T-cell (primary cell): ENCODE measurements around the gene PSME2. TPM values are rescaled to one million over a fixed set of nuclear protein-coding genes. Genes with fewer than 3 reads are reported as not detected.

Source experiments
- ATAC-seq, 4 experiments: fragments of 200-7000 bp in 3 of 4; fragments of 150-1000 bp in 1 of 4; cut with Tn5 transposase; replicated peaks in 1 of 4; 1 replicate in 3 of 4; 2 replicates in 1 of 4; pipeline ENCODE4 v1.10.0; 2021; ENCODE audit warnings: moderate library complexity in 3 of 4, mild to moderate bottlenecking in 2 of 4, moderate number of reproducible peaks in 1 of 4
- CTCF ChIA-PET, 2 donors: fragments of 300-600 bp; sonication (Branson Sonifier 250); formaldehyde crosslinking; loops; one replicate each; lab custom pipeline; 2022; ENCODE audit warnings: antibody characterized with exemption in 2 of 2; lab: Charles Lee
- POLR2A ChIA-PET, 2 donors: fragments of 300-600 bp; sonication (Branson Sonifier 250); formaldehyde crosslinking; loops; one replicate each; lab custom pipeline; 2022; ENCODE audit warnings: antibody characterized with exemption in 2 of 2; lab: Charles Lee
- DNase-seq, 35 experiments: peaks; one replicate each; pipeline versions ENCODE4 v3.0.0 to v3.0.0-alpha.2; 2013 to 2023
- H3K27ac ChIP-seq: one replicate; pipeline ENCODE4 v1.5.1; 2013; ENCODE audit warnings: low read length
- H3K27me3 ChIP-seq, 2 experiments: replicated peaks in 1 of 2; 1 replicate in 1 of 2; 2 replicates in 1 of 2; pipeline versions ENCODE4 v1.6.1 to v1.7.0; 2013; ENCODE audit warnings: low read length in 1 of 2, mixed read lengths in 1 of 2; ENCODE audit not compliant: control insufficient read depth in 2 of 2, insufficient read depth in 2 of 2; ENCODE audit errors: extremely low read depth in 1 of 2
- H3K36me3 ChIP-seq, 2 donors: 1 replicate in 1 of 2; 2 replicates in 1 of 2; pipeline versions ENCODE4 v1.6.1 to v1.7.0; 2013; ENCODE audit warnings: low read length in 1 of 2; ENCODE audit not compliant: control insufficient read depth in 2 of 2, insufficient read depth in 1 of 2; ENCODE audit errors: extremely low read depth in 1 of 2
- H3K4me1 ChIP-seq, 2 experiments: 1 replicate in 1 of 2; 2 replicates in 1 of 2; pipeline versions ENCODE4 v1.6.1 to v1.7.0; 2013; ENCODE audit warnings: low read length in 2 of 2, mixed read lengths in 1 of 2; ENCODE audit not compliant: insufficient read depth in 2 of 2, control insufficient read depth in 1 of 2; ENCODE audit errors: extremely low read depth in 1 of 2
- H3K4me3 ChIP-seq, 2 donors: 1 replicate in 1 of 2; 2 replicates in 1 of 2; pipeline versions ENCODE4 v1.5.1 to v1.7.0; 2013; ENCODE audit warnings: mild to moderate bottlenecking in 2 of 2, low read length in 1 of 2, moderate library complexity in 1 of 2; ENCODE audit not compliant: control insufficient read depth in 1 of 2; ENCODE audit errors: extremely low read depth in 1 of 2
- H3K9me3 ChIP-seq: 2 replicates; pipeline ENCODE4 v1.7.0; 2013
- H3K27ac Mint-ChIP-seq, 2 donors: one replicate each; pipeline ENCODE4 v1.8.0; 2020 to 2021; ENCODE audit warnings: mild to moderate bottlenecking in 2 of 2, mixed read lengths in 2 of 2
- H3K27me3 Mint-ChIP-seq, 2 donors: one replicate each; pipeline ENCODE4 v1.8.0; 2021 to 2022; ENCODE audit warnings: mixed read lengths in 2 of 2
- H3K36me3 Mint-ChIP-seq: one replicate; pipeline ENCODE4 v1.8.0; 2021; ENCODE audit warnings: mixed read lengths
- H3K4me1 Mint-ChIP-seq, 3 donors: one replicate each; pipeline ENCODE4 v1.8.0; 2020 to 2022; ENCODE audit warnings: mixed read lengths in 3 of 3, mild to moderate bottlenecking in 1 of 3
- H3K4me3 Mint-ChIP-seq, 3 donors: one replicate each; pipeline ENCODE4 v1.8.0; 2020 to 2022; ENCODE audit warnings: mild to moderate bottlenecking in 3 of 3, mixed read lengths in 3 of 3, moderate library complexity in 3 of 3
- H3K9me3 Mint-ChIP-seq, 3 donors: one replicate each; pipeline ENCODE4 v1.8.0; 2020 to 2022; ENCODE audit warnings: mixed read lengths in 3 of 3
- WGBS: methylation state at CpG from one replicate; pipeline ENCODE4 v1.1.5; 2013; ENCODE audit warnings: missing lambda C conversion rate; ENCODE audit not compliant: insufficient coverage; 5-methylcytosine and 5-hydroxymethylcytosine counted together
- total RNA-seq, 35 experiments: library from RNA in 6 of 35; stranded (reverse) in 6 of 35; fragments of 120-200 nt in 1 of 35; gene quantifications; one replicate each; pipeline versions ENCODE4 v1.2.1 to v1.2.4 and lab custom pipeline; 2013 to 2026

The PSME2 gene
- total RNA-seq, 5 donors from 2014 or later (not counting 1 experiment from before 2014, with no cell fraction given) = 130 to 192 (median 159) TPM

DNA sequence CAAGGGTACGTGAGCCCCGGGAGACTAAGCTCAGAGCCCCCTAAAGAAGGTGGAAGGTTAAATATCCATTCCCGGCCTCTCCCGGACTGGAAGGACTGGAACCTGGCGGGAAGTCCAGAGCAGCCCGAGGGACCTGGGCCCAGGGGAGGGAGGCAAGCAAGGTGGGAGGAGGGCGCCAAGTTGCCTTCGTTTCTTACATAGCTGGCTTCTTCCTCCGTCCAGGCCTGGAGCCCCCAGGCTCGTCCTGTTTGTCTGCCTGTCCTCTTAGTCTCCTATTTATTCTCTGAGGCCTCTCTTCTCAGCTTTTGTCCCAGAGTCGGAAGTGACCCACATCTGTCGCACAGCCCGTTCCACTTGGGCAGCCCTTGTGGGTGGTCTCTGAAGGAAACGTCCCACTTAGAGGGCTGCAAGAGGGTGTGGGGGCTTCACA is 51.6 kb downstream of the PSME2 start:
- Histone ChIP-seq H3K4me1 (peaks cover 5 to 26% of the 10 kb centered on the region in 2 experiments), H3K4me3 (peak overlapping the region; percentile 79 to 92)

DNA sequence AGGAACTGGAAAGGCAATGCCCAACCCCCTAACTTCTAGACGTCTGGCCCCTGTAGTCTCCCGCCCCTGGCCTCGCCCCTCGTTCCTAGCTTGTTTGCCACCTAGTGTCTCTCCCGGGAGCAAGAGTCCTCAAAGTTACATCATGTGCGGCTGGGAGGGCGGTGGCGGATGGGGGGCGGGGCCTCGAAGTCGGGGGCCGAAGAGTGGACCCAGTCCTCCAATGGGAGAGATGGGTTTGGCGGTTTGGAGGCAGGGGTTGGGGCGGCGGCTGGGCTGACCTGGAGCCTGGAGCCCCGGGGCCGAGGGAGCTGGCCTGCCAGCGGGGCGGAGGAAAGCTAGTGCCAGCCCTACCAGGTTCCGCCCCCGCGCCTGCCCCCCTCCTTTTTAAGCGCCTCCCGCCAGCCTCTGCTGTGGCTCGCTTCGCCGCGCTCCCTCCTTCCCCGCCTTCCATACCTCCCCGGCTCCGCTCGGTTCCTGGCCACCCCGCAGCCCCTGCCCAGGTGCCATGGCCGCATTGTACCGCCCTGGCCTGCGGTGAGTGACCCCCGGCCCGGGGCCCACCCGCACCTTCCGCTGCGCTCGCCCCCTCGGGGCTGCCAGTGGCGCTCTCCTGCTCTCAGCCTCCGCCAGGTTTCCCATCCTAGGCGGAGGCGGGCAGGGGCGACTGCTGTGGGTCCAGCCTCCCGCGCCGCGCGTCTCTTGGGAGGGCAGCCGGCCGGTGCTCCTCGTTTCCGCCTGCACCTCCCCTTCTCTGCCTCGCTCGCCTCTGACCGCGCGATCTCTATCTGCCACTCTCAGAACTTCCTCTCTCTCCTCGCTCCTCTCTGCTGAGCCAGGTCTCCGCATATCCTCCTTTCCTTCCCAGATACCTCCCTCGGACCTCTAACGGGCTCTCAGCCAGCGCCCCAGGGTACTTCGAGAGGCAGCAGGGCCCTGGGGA is 52.2 kb downstream of the PSME2 start, which contains the start of gene PCK2:
PCK2 (plus strand) TSS at position 411 of the 940 bp plus-strand sequence; CDS start at position 506, 95 bp downstream.
- H3K36me3 ChIP-seq = peaks cover 10 to 11% of the 10 kb centered on the region in 2 donors
- ATAC-seq (peak; percentile 80 to 82 (median 80)), DNase-seq (peak; percentile 29 to 76 (median 60))
- H3K9me3 ChIP-seq = no peaks in the 10 kb centered on the region
- no peaks in the 10 kb centered on the region for H3K27me3 ChIP-seq
- H3K27ac ChIP-seq = peak within 1 kb of the TSS; percentile 83
- Mint-ChIP-seq H3K4me3 (peak within 1 kb of the TSS; percentile 93 to 97 (median 96)), H3K27me3 (no peaks in the 10 kb centered on the region), H3K36me3 (peaks cover 4% of the 10 kb centered on the region), H3K4me1 (peaks cover 28 to 46% (median 39%) of the 10 kb centered on the region in 3 donors), H3K27ac (peak within 1 kb of the TSS; percentile 98), H3K9me3 (no peaks in the 10 kb centered on the region)
- peak within 1 kb of the TSS; percentile 79 to 92 for H3K4me3 ChIP-seq
- H3K4me1 ChIP-seq = peaks cover 5 to 26% of the 10 kb centered on the region in 2 experiments
- POLR2A ChIA-PET = interaction anchor here (0.6 to 1.2 kb wide), 4 partner anchors 15 to 148 kb away, joined by 3 to 4 read pairs (median 3); partner anchors contain the start of gene TINF2 (in 1 of the 2)
- CTCF ChIA-PET = interaction anchor here (1.6 to 7.6 kb wide), 2 partner anchors 14 to 15 kb away, joined by 11 to 96 read pairs; no protein-coding TSS in a partner anchor
- WGBS = under 1% methylated on average over 50 of the region's 68 CpGs

More for the DNA sequence above, 51.6 kb downstream of the PSME2 start:
- Mint-ChIP-seq H3K9me3 (no peaks in the 10 kb centered on the region), H3K4me3 (peak overlapping the region; percentile 93 to 97 (median 96)), H3K36me3 (peaks cover 9% of the 10 kb centered on the region), H3K4me1 (peaks cover 28 to 41% (median 38%) of the 10 kb centered on the region in 3 donors), H3K27ac (peak overlapping the region; percentile 98), H3K27me3 (no peaks in the 10 kb centered on the region)
- Histone ChIP-seq H3K9me3 (no peaks in the 10 kb centered on the region), H3K27ac (peak overlapping the region; percentile 83), H3K27me3 (no peaks in the 10 kb centered on the region), H3K36me3 (peaks cover 10 to 17% of the 10 kb centered on the region in 2 donors)
- DNase-seq (peak in 3 of 35 experiments; percentile 2 to 24 (median 13)), ATAC-seq (peak in 3 of 4 experiments; percentile 4 to 12 (median 11))
- POLR2A ChIA-PET = interaction anchor here (0.6 to 1.2 kb wide), 3 partner anchors 14 to 148 kb away, joined by 3 read pairs; partner anchors contain the start of gene TINF2 (in 1 of the 2)
- WGBS = 0% methylated on average over 13 of the region's 14 CpGs
- CTCF ChIA-PET = interaction anchor here (0.9 to 7.6 kb wide), 3 partner anchors 14 to 15 kb away, joined by 4 to 96 read pairs (median 11); no protein-coding TSS in a partner anchor

Other genes with a start within 250 kb of the PSME2 start
- gene DHRS4, start 192.8 kb downstream of the PSME2 start, total RNA-seq = 10 to 100 TPM; 11.1 to 21.4 (median 17.5) TPM
- 10 to 100 TPM; 14.0 to 21.9 (median 16.4) TPM for gene DHRS4L2, start 157.7 kb downstream of the PSME2 start, total RNA-seq
- 1 to 10 TPM in 1 of 5 donors, under 1 TPM in 4; 0.38 to 1.9 (median 0.59) TPM for gene CARMIL3, start 94.6 kb downstream of the PSME2 start, total RNA-seq
- not detected for gene CPNE6, start 75.0 kb downstream of the PSME2 start, total RNA-seq
- 10 to 100 TPM; 11.8 to 35.5 (median 29.4) TPM for gene PCK2, start 52.3 kb downstream of the PSME2 start, total RNA-seq
- gene DCAF11, start 31.8 kb downstream of the PSME2 start, total RNA-seq = 10 to 100 TPM; 78.5 to 94.1 (median 89.6) TPM
- 1 to 10 TPM; 1.9 to 3.7 (median 3.4) TPM for gene NRL, start 31.7 kb downstream of the PSME2 start, total RNA-seq
- gene FITM1, start 16.0 kb downstream of the PSME2 start, total RNA-seq = 1 to 10 TPM; 2.5 to 3.5 (median 3.2) TPM
- 100 to 1,000 TPM; 221 to 291 (median 259) TPM for gene PSME1, start 10.4 kb downstream of the PSME2 start, total RNA-seq
- gene EMC9, start 5.0 kb downstream of the PSME2 start, total RNA-seq = 10 to 100 TPM in 3 of 5 donors, 1 to 10 TPM in 2; 9.3 to 29.8 (median 20.8) TPM
- 100 to 1,000 TPM in 3 of 5 donors, 10 to 100 TPM in 2; 67.7 to 131 (median 100) TPM for gene RNF31, start 888 bp upstream of the PSME2 start, total RNA-seq
- 100 to 1,000 TPM; 201 to 285 (median 215) TPM for gene IRF9, start 14.7 kb upstream of the PSME2 start, total RNA-seq
- gene REC8, start 25.5 kb upstream of the PSME2 start, total RNA-seq = 10 to 100 TPM; 32.4 to 82.5 (median 41.5) TPM
- gene IPO4, start 42.2 kb upstream of the PSME2 start, total RNA-seq = 10 to 100 TPM; 34.4 to 53.4 (median 39.6) TPM
- gene TM9SF1, start 48.8 kb upstream of the PSME2 start, total RNA-seq = 10 to 100 TPM; 19.0 to 29.5 (median 21.8) TPM
- gene TSSK4, start 59.1 kb upstream of the PSME2 start, total RNA-seq = 1 to 10 TPM in 2 of 5 donors, under 1 TPM in 3; 0.35 to 1.4 (median 0.44) TPM
- 10 to 100 TPM; 81.9 to 99.6 (median 92.8) TPM for gene CHMP4A, start 66.9 kb upstream of the PSME2 start, total RNA-seq
- gene MDP1, start 69.5 kb upstream of the PSME2 start, total RNA-seq = 10 to 100 TPM in 3 of 5 donors, 1 to 10 TPM in 2; 7.2 to 17.5 (median 12.1) TPM
- gene NEDD8, start 85.8 kb upstream of the PSME2 start, total RNA-seq = 100 to 1,000 TPM in 4 of 5 donors, 10 to 100 TPM in 1; 92.1 to 107 (median 101) TPM
- gene GMPR2, start 86.3 kb upstream of the PSME2 start, total RNA-seq = 10 to 100 TPM; 53.8 to 81.2 (median 64.0) TPM
- gene TINF2, start 96.0 kb upstream of the PSME2 start, total RNA-seq = 100 to 1,000 TPM; 119 to 160 (median 139) TPM
- gene TGM1, start 116.6 kb upstream of the PSME2 start, total RNA-seq = 10 to 100 TPM in 2 of 5 donors, 1 to 10 TPM in 3; 4.9 to 13.5 (median 9.4) TPM
- 10 to 100 TPM; 49.3 to 66.5 (median 62.4) TPM for gene RABGGTA, start 125.0 kb upstream of the PSME2 start, total RNA-seq
- 10 to 100 TPM; 34.2 to 47.6 (median 39.1) TPM for gene DHRS1, start 153.2 kb upstream of the PSME2 start, total RNA-seq
- 10 to 100 TPM; 29.7 to 33.2 (median 30.8) TPM for gene NOP9, start 153.2 kb upstream of the PSME2 start, total RNA-seq
- 10 to 100 TPM; 13.0 to 22.8 (median 20.8) TPM for gene CIDEB, start 161.4 kb upstream of the PSME2 start, total RNA-seq
- gene LTB4R2, start 163.5 kb upstream of the PSME2 start, total RNA-seq = 10 to 100 TPM; 18.6 to 25.2 (median 20.3) TPM
- 10 to 100 TPM; 17.0 to 29.0 (median 18.0) TPM for gene LTB4R, start 164.9 kb upstream of the PSME2 start, total RNA-seq
- gene ADCY4, start 188.5 kb upstream of the PSME2 start, total RNA-seq = 10 to 100 TPM in 1 of 5 donors, 1 to 10 TPM in 4; 7.8 to 10.4 (median 8.5) TPM
- 10 to 100 TPM; 26.2 to 68.3 (median 59.2) TPM for gene RIPK3, start 193.4 kb upstream of the PSME2 start, total RNA-seq
- under 1 TPM in 4 of 5 donors, not detected in 1; 0.16 to 0.82 (median 0.39) TPM for gene NFATC4, start 221.6 kb upstream of the PSME2 start, total RNA-seq